Measurements from ENCODE around the gene ZNF74. TPM values are rescaled to one million over a fixed set of nuclear protein-coding genes. Genes with fewer than 3 reads are reported as not detected.

ZNF74 gene
- total and polyA plus RNA-seq, 9 donors: 11.7 to 24.4 (median 16.6) TPM

GRCh38 chr22:20456722-20457076 lies 62.7 kb downstream of the ZNF74 start:
- 100% methylated on average over 2 of the region's 3 CpGs for WGBS (ENCODE audit: insufficient coverage)
- DNase-seq: no peak
- Histone ChIP-seq H3K9me3 (replicated peaks; ENCODE audit: control insufficient read depth, low read depth, low read length) (no peaks in the 10 kb centered on the region), H3K36me3 (ENCODE audit: control insufficient read depth, insufficient read depth, low read length) (peaks cover 54% of the 10 kb centered on the region), H3K27me3 (ENCODE audit: control insufficient read depth, insufficient read depth, low read length) (no peaks in the 10 kb centered on the region), H3K27ac (ENCODE audit: low read length) (no peak overlapping the region), H3K4me3 (ENCODE audit: low read length) (no peak overlapping the region), H3K4me1 (ENCODE audit: control insufficient read depth, insufficient read depth, low read length) (peaks cover 9% of the 10 kb centered on the region)

- 94% methylated on average over 15 of the region's 15 CpGs for WGBS (ENCODE audit: insufficient coverage)
- no peaks in the 10 kb centered on the region for H3K27me3 ChIP-seq (ENCODE audit: control insufficient read depth, insufficient read depth, low read length)
- H3K4me1 ChIP-seq (ENCODE audit: control insufficient read depth, insufficient read depth, low read length): peaks cover 9% of the 10 kb centered on the region
- no peak for DNase-seq
- H3K9me3 ChIP-seq (replicated peaks; ENCODE audit: control insufficient read depth, low read depth, low read length): no peaks in the 10 kb centered on the region
- H3K4me3 ChIP-seq (ENCODE audit: low read length): no peak overlapping the region
- H3K27ac ChIP-seq (ENCODE audit: low read length): no peak overlapping the region
- H3K36me3 ChIP-seq (ENCODE audit: control insufficient read depth, insufficient read depth, low read length): peaks cover 54% of the 10 kb centered on the region
Measured at GRCh38 chr22:20457506-20458240, 63.7 kb downstream of the ZNF74 start.

Other genes starting within 250 kb of the ZNF74 start
- gene CCDC188, start 243.1 kb upstream of the ZNF74 start, total RNA-seq: 0.93 TPM
- gene CCDC188, start 243.1 kb upstream of the ZNF74 start, polyA plus RNA-seq (ENCODE audit: insufficient read depth in 1 of 8, insufficient read length in 8 of 8, low replicate concordance in 1 of 8): 1 to 10 TPM in 6 of 8 donors, under 1 TPM in 2; 0.84 to 2.8 (median 1.7) TPM
- gene RTN4R, start 125.8 kb upstream of the ZNF74 start, total RNA-seq: 7.3 TPM
- 10 to 100 TPM in 7 of 8 donors, 1 to 10 TPM in 1; 9.2 to 19.0 (median 13.9) TPM for gene RTN4R, start 125.8 kb upstream of the ZNF74 start, polyA plus RNA-seq (ENCODE audit: insufficient read depth in 1 of 8, insufficient read length in 8 of 8, low replicate concordance in 1 of 8)
- gene DGCR6L, start 74.1 kb upstream of the ZNF74 start, total RNA-seq: 72.1 TPM
- gene DGCR6L, start 74.1 kb upstream of the ZNF74 start, polyA plus RNA-seq (ENCODE audit: insufficient read depth in 1 of 8, insufficient read length in 8 of 8, low replicate concordance in 1 of 8): 100 to 1,000 TPM in 2 of 8 donors, 10 to 100 TPM in 6; 60.9 to 152 (median 81.1) TPM
- 8.9 TPM for gene SCARF2, start 43.7 kb downstream of the ZNF74 start, total RNA-seq
- gene SCARF2, start 43.7 kb downstream of the ZNF74 start, polyA plus RNA-seq (ENCODE audit: insufficient read depth in 1 of 8, insufficient read length in 8 of 8, low replicate concordance in 1 of 8): 10 to 100 TPM; 11.8 to 22.9 (median 20.1) TPM
- gene KLHL22, start 101.6 kb downstream of the ZNF74 start, total RNA-seq: 37.4 TPM
- 10 to 100 TPM; 31.3 to 39.9 (median 34.6) TPM for gene KLHL22, start 101.6 kb downstream of the ZNF74 start, polyA plus RNA-seq (ENCODE audit: insufficient read depth in 1 of 8, insufficient read length in 8 of 8, low replicate concordance in 1 of 8)
- gene MED15, start 113.5 kb downstream of the ZNF74 start, total RNA-seq: 15.3 TPM
- gene MED15, start 113.5 kb downstream of the ZNF74 start, polyA plus RNA-seq (ENCODE audit: insufficient read depth in 1 of 8, insufficient read length in 8 of 8, low replicate concordance in 1 of 8): 10 to 100 TPM; 33.2 to 52.4 (median 42.9) TPM

Measured in muscle of leg (tissue), 11 donors.